HEK293 (cell line): ENCODE results near the gene C5orf46.

Source experiments
- CTCF ChIA-PET: fragments of 350-600 bp; formaldehyde crosslinking; extraction: SDS; loops from one replicate; lab custom pipeline; 2021; ENCODE audit warnings: antibody characterized with exemption; lab: Yijun Ruan, JAX
- POLR2A ChIA-PET: fragments of 300-600 bp; formaldehyde crosslinking; extraction: SDS; loops from one replicate; lab custom pipeline; 2020; ENCODE audit warnings: antibody characterized with exemption, inconsistent platforms; lab: Yijun Ruan, JAX
- H3K27ac ChIP-seq: fragments of 200-500 bp; sonication (Bioruptor generic); 2 replicates; pipeline ENCODE4 v1.5.1; 2014; ENCODE audit warnings: low read depth, low read length, control low read depth, inconsistent platforms; ENCODE audit errors: extremely low read depth
- H3K36me3 ChIP-seq, 2 experiments: fragments of 200-500 bp in 1 of 2; sonication (Bioruptor generic) in 1 of 2; 1 replicate in 1 of 2; 2 replicates in 1 of 2; pipeline ENCODE4 v1.5.1; 2014 to 2017; ENCODE audit warnings: inconsistent platforms in 2 of 2, low read length in 2 of 2; ENCODE audit not compliant: control insufficient read depth in 2 of 2, insufficient read depth in 1 of 2
- H3K4me1 ChIP-seq: fragments of 200-500 bp; sonication (Bioruptor generic); 2 replicates; pipeline ENCODE4 v1.5.1; 2014; ENCODE audit warnings: mild to moderate bottlenecking, low read length, inconsistent platforms; ENCODE audit not compliant: control insufficient read depth, insufficient read depth
- H3K4me3 ChIP-seq: 2 replicates; pipeline ENCODE4 v1.5.1; 2011; ENCODE audit warnings: low read depth, mild to moderate bottlenecking, control low read depth, low read length, moderate library complexity
- H3K9me3 ChIP-seq: fragments of 200-500 bp; sonication (Bioruptor generic); 2 replicates; pipeline ENCODE4 v1.5.1; 2014; ENCODE audit warnings: low read depth, low read length, inconsistent platforms; ENCODE audit not compliant: control insufficient read depth, insufficient read depth
- BCL6B ChIP-seq: fragments of 450-650 bp; formaldehyde crosslinking; IDR thresholded peaks from 2 replicates; pipeline ENCODE4 v1.5.1; 2017; ENCODE audit warnings: missing biosample characterization, missing genetic modification characterization
- MYNN ChIP-seq: fragments of 450-650 bp; formaldehyde crosslinking; IDR thresholded peaks from 2 replicates; pipeline ENCODE4 v1.5.1; 2016; ENCODE audit warnings: missing biosample characterization, missing genetic modification characterization, borderline replicate concordance
- YY1 ChIP-seq: fragments of 450-650 bp; formaldehyde crosslinking; IDR thresholded peaks from 2 replicates; pipeline ENCODE4 v1.5.1; 2018; ENCODE audit warnings: missing biosample characterization, missing genetic modification characterization
- ZNF146 ChIP-seq: fragments of 450-650 bp; formaldehyde crosslinking; IDR thresholded peaks from 2 replicates; pipeline ENCODE4 v1.5.1; 2016; ENCODE audit warnings: missing biosample characterization, missing genetic modification characterization
- ZNF155 ChIP-seq: fragments of 450-650 bp; formaldehyde crosslinking; IDR thresholded peaks from 2 replicates; pipeline ENCODE4 v1.5.1; 2016; ENCODE audit warnings: missing biosample characterization, missing genetic modification characterization
- ZNF16 ChIP-seq: fragments of 450-650 bp; formaldehyde crosslinking; IDR thresholded peaks from 2 replicates; pipeline ENCODE4 v1.5.1; 2016; ENCODE audit warnings: low read depth, missing biosample characterization, missing genetic modification characterization
- ZNF354C ChIP-seq: fragments of 450-650 bp; formaldehyde crosslinking; IDR thresholded peaks from 2 replicates; pipeline ENCODE4 v1.5.1; 2016; ENCODE audit warnings: missing biosample characterization, missing genetic modification characterization, low read depth, borderline replicate concordance
- ZNF488 ChIP-seq: fragments of 450-650 bp; formaldehyde crosslinking; IDR thresholded peaks from 2 replicates; pipeline ENCODE4 v1.5.1; 2016; ENCODE audit warnings: missing biosample characterization, missing genetic modification characterization
- ZNF510 ChIP-seq: fragments of 450-650 bp; formaldehyde crosslinking; IDR thresholded peaks from 2 replicates; pipeline ENCODE4 v1.5.1; 2018; ENCODE audit warnings: mild to moderate bottlenecking, missing genetic modification characterization, missing biosample characterization; ENCODE audit not compliant: insufficient replicate concordance
- ZNF530 ChIP-seq: fragments of 450-650 bp; formaldehyde crosslinking; IDR thresholded peaks from 2 replicates; pipeline ENCODE4 v1.5.1; 2016; ENCODE audit warnings: low read depth, missing biosample characterization, missing genetic modification characterization
- ZNF558 ChIP-seq: fragments of 450-650 bp; formaldehyde crosslinking; IDR thresholded peaks from 2 replicates; pipeline ENCODE4 v1.5.1; 2016; ENCODE audit warnings: missing biosample characterization, missing genetic modification characterization
- ZNF654 ChIP-seq: fragments of 450-650 bp; formaldehyde crosslinking; IDR thresholded peaks from 2 replicates; pipeline ENCODE4 v1.5.1; 2016; ENCODE audit warnings: low read depth, missing biosample characterization, missing genetic modification characterization
- ZNF660 ChIP-seq: fragments of 450-650 bp; IDR thresholded peaks from 2 replicates; pipeline ENCODE4 v1.5.1; 2018; ENCODE audit warnings: missing biosample characterization, mild to moderate bottlenecking, missing genetic modification characterization
- ZNF776 ChIP-seq: fragments of 450-650 bp; formaldehyde crosslinking; IDR thresholded peaks from 2 replicates; pipeline ENCODE4 v1.5.0; 2017; ENCODE audit warnings: missing biosample characterization, missing genetic modification characterization, borderline replicate concordance
- ZNF785 ChIP-seq: fragments of 450-650 bp; formaldehyde crosslinking; IDR thresholded peaks from 2 replicates; pipeline ENCODE4 v1.5.1; 2016; ENCODE audit warnings: missing biosample characterization, missing genetic modification characterization
- ZNF791 ChIP-seq: fragments of 450-650 bp; formaldehyde crosslinking; IDR thresholded peaks from 2 replicates; pipeline ENCODE4 v1.5.1; 2016; ENCODE audit warnings: missing biosample characterization, missing genetic modification characterization
- ZSCAN23 ChIP-seq: fragments of 450-650 bp; formaldehyde crosslinking; IDR thresholded peaks from 2 replicates; pipeline ENCODE4 v1.5.1; 2016; ENCODE audit warnings: missing biosample characterization, missing genetic modification characterization
- TF ChIP-seq, protein P1 (sequence below): fragments of 450-650 bp; formaldehyde crosslinking; IDR thresholded peaks from 2 replicates; pipeline ENCODE4 v1.5.1; 2017; ENCODE audit warnings: missing biosample characterization, missing genetic modification characterization
- TF ChIP-seq, protein P2 (sequence below): fragments of 450-650 bp; formaldehyde crosslinking; IDR thresholded peaks from 2 replicates; pipeline ENCODE4 v1.5.1; 2016; ENCODE audit warnings: missing biosample characterization, missing genetic modification characterization

Gene C5orf46

DNA sequence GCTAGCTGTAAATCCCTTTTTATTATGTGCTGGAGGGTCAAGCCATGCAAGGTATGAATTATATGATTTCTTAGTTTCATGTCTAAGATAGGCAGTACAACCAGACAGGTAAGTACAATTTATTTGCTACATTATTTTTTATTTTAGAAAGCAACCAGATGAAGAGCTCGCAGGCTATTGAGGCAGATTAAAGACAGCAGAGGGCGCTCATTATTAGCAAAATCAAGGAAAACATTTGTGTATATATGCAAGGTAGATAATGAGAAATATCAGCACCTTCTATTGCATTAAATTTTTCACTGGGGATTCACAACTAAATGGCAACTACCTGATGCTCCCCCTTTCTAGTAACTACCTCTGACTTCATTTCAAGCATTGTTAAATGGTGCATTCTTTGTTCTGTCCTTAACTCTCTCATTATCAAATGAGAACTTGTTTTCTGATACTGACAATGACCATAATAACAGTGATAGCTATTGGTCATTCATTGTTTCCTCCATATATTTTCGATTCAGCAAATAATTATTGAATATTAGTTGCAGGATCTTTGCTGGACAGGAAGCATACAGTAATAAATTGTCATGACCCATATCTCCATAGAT is 19.2 kb downstream of the C5orf46 start:
- Histone ChIP-seq H3K4me3 (no peak overlapping the region), H3K36me3 (no peaks in the 10 kb centered on the region), H3K9me3 (no peaks in the 10 kb centered on the region), H3K27ac (no peak overlapping the region), H3K4me1 (no peaks in the 10 kb centered on the region)
- POLR2A ChIA-PET, result no interaction called here
- TF ChIP-seq ZNF510 (tag by site-specific recombination) (no peak), ZNF785 (tag by site-specific recombination) (no peak), MYNN (tag by site-specific recombination) (no peak), ZSCAN23 (tag by site-specific recombination) (no peak), ZNF654 (tag by site-specific recombination) (peak; percentile 49)
- CTCF ChIA-PET, result interaction anchor here (0.6 to 6.6 kb wide), 16 partner anchors 8 to 529 kb away, joined by 3 to 79 read pairs (median 4); partner anchors contain the start of gene SCGB3A2

GRCh38 chr5:147882586-147883313 is 23.6 kb downstream of the C5orf46 start:
- no peaks in the 10 kb centered on the region for H3K4me1 ChIP-seq
- no peak overlapping the region for H3K4me3 ChIP-seq
- ChIA-PET CTCF (interaction anchor here (0.6 to 6.7 kb wide), 6 partner anchors 25 to 239 kb away, joined by 3 to 40 read pairs (median 6); no protein-coding TSS in a partner anchor), POLR2A (no interaction called here)
- H3K27ac ChIP-seq, result no peak overlapping the region
- no peaks in the 10 kb centered on the region for H3K9me3 ChIP-seq
- TF ChIP-seq ZNF558 (no peak), BCL6B (tag by site-specific recombination) (no peak), ZNF776 (tag by site-specific recombination) (no peak), ZNF530 (tag by site-specific recombination) (no peak), ZNF155 (tag by site-specific recombination) (no peak), ZNF791 (no peak), ZNF660 (tag by site-specific recombination) (no peak), YY1 (tag by site-specific recombination) (no peak), ZNF146 (tag by site-specific recombination) (no peak), ZNF16 (tag by site-specific recombination) (no peak), ZNF354C (tag by site-specific recombination) (no peak), ZNF488 (tag by site-specific recombination) (no peak)
- TF ChIP-seq, protein P1, sequence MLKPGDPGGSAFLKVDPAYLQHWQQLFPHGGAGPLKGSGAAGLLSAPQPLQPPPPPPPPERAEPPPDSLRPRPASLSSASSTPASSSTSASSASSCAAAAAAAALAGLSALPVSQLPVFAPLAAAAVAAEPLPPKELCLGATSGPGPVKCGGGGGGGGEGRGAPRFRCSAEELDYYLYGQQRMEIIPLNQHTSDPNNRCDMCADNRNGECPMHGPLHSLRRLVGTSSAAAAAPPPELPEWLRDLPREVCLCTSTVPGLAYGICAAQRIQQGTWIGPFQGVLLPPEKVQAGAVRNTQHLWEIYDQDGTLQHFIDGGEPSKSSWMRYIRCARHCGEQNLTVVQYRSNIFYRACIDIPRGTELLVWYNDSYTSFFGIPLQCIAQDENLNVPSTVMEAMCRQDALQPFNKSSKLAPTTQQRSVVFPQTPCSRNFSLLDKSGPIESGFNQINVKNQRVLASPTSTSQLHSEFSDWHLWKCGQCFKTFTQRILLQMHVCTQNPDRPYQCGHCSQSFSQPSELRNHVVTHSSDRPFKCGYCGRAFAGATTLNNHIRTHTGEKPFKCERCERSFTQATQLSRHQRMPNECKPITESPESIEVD (tag by site-specific recombination), result no peak
- TF ChIP-seq, protein P2, sequence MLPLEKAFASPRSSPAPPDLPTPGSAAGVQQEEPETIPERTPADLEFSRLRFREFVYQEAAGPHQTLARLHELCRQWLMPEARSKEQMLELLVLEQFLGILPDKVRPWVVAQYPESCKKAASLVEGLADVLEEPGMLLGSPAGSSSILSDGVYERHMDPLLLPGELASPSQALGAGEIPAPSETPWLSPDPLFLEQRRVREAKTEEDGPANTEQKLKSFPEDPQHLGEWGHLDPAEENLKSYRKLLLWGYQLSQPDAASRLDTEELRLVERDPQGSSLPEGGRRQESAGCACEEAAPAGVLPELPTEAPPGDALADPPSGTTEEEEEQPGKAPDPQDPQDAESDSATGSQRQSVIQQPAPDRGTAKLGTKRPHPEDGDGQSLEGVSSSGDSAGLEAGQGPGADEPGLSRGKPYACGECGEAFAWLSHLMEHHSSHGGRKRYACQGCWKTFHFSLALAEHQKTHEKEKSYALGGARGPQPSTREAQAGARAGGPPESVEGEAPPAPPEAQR (tag by site-specific recombination), result no peak
- H3K36me3 ChIP-seq, result no peaks in the 10 kb centered on the region
